Activated naive CD8-positive, alpha-beta T cell treated with anti-CD3 and anti-CD28 coated beads, Interleukin-2, amount 50 U/mL, for 16 hours (primary cell): Measurements from ENCODE around the gene ANKS4B.
"Not testable (repeated sequence)": the region's sequence is repeated elsewhere in the genome, so short reads cannot be mapped to it uniquely, and the experiment has no call there.

ENCODE experiments used
- DNase-seq: peaks from one replicate; pipeline ENCODE4 v3.0.0-alpha.2; 2020; ENCODE audit warnings: low read depth, low spot score

ANKS4B gene

DNA sequence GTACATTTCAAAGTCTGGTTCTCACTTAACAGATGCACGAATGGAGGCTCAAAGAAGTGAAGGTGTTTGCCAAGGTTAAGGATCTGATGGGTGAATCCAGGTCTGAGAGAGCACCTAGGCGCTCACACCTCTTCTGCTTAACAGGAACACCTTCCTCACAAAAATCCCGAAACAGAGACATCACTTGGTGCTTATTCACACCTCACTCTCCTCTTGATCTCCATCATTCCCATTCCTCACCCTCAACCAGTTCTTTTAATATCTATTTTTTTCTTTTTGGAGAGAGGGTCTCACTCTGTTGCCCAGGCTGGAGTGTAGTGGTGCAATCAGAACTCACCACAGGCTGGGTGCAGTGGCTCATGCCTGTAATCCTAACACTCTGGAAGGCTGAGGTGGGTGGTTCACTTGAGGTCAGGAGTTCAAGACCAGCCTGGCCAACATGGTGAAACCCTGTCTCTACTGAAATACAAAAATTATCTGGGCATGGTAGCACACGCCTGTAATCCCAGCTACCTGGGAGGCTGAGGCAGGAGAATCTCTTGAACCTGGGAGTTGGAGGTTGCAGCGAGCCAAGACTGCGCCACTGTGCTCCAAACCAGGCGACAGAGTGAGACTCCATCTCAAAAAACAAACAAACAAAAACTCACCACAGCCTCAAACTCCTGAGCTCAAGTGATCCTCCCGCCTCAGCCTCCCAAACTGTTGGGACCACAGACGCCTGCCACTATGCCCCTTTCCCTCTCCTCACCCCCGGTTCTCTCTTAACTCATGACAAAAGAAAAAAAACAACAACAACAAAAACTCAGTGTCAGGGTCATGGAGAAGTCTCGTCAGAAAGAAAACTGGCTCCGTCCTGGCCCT lies 29.5 kb downstream of the ANKS4B start:
- no peak for DNase-seq

DNA sequence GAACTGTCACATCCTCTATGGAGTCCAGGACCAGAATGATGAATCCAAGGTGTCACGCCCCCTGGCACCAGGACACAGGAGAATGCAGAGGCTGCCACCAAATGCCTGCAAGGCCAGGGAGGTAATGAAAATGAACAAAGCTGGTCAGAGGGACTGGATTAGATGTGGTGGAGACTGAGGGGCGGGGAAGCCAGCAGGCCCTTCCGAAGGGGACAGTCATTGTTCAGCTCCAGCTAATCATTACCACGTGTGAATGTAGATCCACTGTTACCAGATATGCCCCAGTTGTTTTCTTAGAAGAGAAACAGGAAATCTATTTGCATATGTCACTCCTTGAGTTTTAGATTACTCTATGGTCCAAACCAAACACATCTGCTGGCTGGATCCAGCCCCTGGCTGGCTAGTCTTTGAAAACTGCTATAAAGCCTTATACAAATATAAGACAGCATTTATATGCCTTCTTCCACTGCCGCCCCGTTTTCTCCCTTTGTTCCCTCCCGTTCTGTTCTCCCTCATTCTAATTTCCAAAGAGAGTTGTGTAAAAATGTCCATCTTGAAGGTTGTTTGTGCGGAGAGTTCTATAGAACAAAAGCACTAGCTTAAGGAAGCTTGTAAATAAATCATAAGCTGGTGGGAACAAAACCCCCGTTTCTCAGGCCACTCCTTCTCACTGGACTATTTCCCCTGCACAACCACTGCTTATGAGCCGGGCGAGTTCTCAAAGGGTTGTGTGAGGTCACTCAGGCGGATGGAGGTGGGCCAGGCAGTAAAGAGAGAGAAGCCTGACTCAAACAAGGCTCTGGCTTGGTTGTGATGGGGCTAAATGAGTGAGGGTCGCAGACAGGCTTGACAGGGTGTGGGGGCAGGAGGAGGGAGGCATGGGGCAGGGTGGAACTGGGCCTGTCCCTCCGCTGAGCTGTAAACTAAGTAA lies 30.4 kb downstream of the ANKS4B start:
- DNase-seq = no peak

DNA sequence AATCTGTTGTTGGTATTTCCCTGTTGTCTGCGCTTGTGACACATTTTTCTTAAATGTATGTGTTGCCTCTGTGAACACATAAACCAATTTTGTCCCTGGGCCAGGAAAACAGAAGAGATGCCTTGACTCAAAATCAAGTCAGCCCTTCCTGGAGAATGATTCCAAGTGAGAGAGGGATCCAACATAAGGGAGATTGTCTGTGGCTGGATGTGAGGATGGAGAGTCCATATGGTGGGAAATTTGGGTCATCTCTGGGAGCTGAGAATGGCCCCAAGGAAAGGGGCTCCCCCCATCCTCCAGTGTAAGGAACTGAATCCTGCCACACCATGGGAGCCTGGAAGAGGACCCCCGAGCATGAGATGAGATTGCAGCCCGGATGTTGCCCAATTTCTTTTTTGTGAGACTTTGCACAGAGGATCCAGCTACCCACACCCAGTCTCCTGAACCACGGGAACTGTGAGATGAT lies 31.1 kb downstream of the ANKS4B start:
- DNase-seq = no peak

DNA sequence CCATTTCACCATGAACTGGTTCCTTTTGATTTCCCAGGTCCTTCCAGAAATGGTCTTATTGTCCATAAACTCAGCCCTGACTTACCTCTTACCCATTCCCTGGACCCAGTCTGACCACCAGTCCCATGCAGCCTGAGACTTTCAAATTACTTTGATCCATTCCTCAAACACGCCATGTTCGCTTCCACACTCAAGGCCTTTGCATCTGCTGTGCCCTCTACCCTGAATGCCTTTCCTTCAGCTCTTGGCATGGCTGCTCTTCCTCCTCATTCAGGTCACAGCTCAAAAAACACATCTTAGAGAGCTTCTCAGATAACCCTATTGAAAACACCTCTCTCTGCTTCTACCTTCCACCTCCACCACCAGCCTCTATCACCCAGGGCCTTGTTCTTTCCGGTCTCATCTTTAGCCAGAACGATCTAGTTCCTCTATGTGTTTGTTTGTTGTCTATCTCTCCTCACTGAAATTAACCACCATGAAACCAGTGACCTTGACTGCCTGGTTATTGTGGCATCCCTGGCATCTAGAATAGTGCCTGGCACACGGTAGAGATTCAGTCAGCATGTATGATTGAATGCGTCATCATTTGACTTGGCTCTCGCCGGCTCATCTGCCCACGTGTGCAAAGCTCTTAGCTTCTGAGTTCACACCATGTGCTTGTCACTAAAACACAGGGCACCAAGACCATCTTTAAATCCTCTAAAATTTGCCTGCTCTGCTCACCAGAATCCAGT lies 31.8 kb downstream of the ANKS4B start:
- DNase-seq = no peak

DNA sequence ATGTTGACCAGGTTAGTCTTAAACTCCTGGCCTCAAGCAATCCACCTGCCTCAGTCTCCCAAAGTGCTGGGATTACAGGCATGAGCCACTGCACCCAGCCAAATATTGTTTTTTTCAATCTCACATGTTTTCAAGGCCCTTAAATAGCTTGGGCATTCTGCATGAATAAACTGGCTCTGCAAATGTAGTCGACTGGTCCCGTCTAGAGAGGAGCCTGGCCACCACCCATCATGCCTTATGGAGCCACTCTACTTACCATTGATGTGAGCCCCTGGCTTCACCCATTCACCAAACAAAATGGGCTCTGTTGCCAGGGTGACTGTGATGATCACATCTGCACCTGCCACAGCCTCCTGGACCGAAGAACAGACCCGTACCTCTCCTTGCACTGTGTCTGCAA lies 33.8 kb downstream of the ANKS4B start:
- no peak for DNase-seq

DNA sequence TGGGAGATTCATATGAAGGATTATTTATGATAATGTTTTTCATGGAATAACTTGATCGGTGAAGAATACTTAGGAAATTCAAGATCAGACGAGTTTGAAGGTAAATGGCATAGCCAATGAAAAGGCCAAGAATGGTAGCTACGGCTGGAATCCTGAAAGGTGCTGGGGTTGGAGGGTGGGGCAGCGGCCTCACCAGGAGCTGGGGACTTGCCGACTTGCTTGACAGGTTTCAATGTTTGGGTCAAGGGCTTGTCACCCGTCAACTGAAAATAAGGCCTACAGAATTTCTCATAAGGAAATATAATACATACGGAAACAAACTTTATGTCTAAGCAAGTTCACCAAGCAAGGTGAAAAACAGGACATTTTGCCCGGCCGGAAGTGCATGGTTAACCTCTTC lies 34.7 kb downstream of the ANKS4B start:
- no peak for DNase-seq

DNA sequence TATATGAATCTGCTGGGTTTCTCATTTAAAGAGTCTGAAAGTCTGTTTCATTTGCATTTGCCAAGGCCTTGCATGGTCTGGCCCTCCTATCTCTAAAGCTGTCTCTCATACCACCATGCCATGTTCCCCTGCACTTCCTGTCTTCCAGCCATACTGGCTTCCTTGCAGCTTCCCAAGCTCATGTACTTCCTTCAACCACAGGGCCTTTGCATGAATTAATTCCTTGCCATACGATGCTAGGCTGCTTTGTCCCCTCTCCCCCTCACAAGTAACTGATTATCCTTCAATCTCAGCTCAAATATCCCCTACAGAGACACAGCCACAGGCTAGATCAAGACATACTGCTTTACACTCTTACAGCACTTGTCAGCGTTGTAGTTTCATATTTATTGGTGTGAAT lies 38.8 kb downstream of the ANKS4B start:
- no peak for DNase-seq

DNA sequence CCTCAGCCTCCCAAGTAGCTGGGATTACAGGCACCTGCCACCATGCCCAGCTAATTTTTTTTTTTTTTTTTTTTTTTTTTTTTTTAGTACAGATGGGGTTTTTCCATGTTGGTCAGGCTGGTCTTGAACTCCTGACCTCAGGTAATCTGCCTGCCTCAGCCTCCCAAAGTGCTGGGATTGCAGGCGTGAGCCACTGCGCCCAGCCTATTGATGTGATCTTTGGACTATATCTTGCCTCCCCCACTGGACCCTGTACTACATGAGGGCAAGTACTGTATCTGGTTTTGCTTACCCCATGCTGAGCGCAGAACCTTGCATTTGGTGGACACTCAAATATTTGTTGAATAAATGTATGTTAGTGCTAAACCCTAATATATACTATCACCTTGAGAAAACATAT lies 39.3 kb downstream of the ANKS4B start:
- not testable (repeated sequence) for DNase-seq

DNA sequence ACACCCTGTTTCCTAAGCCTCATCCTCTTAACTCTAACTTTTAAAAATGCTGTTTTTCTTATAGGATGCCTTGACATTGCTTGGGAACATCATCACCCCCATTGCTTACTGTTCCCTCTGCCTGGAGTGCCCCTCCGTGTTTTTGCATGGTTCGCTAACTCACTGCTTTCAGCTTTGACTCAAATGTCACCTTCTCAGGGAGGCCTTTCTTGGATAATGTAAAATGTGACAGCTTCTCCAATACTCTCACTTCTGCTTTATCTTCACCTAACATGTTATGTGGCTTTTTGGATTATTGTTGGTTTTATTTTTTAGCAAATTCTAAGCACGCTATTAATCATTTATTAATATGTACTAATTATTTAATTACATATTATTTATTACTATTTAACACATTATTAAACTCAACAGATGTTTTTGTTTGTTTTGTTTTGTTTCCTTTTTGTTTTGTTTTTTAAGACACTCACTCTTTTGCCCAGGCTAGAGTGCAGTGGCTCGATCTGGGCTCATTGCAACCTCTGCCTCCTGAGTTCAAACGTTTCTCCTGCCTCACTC lies 40.8 kb downstream of the ANKS4B start:
- DNase-seq = no peak

DNA sequence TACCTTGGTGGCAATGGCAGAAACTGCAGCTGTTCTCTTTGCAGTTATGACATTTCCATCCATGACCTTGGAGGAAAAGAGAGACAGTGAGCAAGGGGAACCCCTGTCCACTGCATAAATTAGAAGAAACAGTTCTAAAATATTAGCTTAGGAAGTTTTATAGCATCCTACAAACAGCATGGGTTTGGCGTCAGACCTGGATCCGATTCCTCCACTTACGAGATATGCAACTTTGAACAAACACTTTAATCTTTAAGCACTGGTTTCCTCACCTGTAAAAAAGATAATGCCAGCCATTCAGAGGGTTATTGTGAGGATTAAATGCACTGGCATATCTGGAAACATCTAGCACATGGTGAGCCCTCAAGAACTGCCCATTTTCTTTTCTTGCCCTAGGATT lies 42.0 kb downstream of the ANKS4B start:
- no peak for DNase-seq

DNA sequence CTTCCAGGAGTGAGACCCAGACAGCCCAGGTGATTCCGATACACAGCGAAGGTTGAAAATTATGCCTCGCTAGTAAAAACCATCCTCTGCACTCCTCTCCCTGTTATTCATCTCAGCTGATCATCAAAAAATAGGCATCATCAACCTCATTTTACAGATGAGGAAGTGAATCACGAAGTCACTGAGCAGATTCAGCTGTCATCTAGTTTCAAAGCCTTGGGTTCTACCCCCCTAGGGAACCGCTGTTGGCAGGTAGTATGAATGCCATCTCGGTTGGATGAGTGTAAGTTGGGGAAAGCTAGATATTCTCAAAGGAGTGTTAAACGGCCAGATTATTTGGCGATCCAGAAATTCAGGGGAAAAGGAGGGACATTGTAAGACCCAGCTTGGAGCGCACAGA lies 42.6 kb downstream of the ANKS4B start:
- no peak for DNase-seq

DNA sequence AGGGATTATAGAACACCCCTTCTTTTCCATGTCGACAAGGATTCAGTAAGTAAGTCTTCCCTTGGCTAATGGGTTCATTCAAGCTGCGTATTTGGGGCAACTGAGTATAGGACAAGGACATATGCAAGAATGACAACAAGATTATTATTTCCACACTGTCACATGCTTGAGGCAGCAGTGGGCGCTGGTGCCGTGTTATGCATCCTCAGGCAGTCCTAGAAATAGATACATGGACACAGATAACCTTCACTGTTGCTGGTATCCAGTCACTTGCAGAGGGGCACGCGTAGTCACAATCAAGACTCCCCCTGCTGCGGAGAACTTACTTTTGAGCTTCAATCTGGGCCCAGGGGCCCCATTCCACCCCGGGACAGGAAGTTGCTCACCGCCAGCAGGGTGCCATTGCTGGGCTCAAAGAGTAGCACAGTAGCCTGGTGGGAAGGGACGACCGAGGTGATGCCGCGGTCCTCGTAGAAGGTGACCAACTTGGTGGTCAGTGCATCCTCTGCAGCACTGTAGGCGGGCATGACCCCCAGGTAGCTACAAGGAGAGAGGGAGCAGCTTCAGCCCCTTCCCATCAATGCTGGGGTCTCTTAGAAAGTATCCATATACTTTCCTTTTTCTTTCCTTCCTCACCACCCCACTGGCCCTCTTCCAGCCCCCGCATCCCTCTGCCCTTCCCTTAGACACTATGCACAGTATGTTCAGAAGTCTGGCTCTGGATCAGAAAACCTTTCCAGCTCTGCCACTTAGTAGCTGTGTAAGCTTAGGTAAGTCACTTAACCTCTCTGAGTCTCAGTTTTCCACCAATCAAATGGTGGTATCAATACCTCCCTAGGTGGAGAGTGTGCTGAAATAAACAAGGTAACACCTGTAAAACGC lies 43.8 kb downstream of the ANKS4B start:
- DNase-seq = no peak

DNA sequence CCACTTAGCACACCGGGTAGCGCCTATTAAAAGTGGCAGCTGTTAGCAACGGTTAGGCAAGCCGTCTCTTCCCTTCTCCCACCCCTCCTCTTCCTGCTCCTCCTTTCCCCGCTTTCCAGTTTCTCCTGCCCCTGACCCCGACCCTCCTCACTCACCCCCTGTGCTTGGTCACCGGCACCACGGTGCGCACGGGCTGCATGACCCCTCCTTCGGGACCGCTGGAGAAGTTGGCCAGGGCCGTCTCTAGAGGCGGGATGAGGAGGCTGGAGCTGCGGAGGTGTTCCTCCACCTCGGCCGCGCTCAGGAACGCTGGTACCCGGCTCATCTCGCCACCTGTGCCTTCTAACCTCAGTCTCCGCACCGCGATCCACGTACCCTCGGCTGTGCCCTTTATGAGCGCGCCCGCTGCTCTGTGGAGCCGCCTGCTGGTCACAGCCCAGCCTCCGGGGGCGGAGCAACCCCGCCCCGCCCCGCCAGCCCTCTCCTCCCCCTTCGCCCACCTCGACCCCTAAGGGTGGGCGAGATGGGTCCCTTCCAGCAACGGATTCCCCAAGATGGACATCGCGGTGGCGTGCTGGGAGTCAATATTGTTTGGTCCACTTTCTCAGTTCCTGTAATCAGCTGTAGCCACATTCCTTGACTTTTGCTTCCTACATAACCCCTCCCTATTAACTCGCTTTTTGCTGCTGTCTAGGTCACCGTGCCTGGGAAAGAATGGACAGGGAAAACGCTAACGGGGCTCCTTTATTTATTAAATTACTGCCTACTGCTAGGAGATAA lies 44.6 kb downstream of the ANKS4B start, which contains the start of gene CRYM:
Gene CRYM, minus strand, starts transcription at position 364 of the 780 bp plus-strand sequence. Its CDS starts 39 bp downstream, at position 325.
- DNase-seq = no peak

DNA sequence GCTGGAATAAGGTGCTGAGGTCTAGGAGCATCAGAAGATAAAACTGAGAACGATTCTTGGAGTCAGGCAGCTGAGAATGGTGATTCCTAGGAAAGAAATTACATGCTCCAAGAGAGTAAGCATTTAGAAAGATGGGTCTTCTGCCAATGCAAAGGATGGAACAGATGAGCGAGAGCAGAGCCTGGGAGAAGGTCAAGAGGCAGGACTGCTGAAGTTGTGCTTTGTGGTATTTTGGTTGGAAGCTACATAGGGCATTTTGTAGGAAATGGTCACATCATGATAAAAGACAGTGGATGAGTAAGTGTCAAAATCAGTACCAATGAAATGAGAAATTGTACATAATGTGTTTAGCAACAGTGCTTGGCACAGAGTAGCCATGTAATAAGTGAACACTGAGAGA lies 46.0 kb downstream of the ANKS4B start:
- no peak for DNase-seq

DNA sequence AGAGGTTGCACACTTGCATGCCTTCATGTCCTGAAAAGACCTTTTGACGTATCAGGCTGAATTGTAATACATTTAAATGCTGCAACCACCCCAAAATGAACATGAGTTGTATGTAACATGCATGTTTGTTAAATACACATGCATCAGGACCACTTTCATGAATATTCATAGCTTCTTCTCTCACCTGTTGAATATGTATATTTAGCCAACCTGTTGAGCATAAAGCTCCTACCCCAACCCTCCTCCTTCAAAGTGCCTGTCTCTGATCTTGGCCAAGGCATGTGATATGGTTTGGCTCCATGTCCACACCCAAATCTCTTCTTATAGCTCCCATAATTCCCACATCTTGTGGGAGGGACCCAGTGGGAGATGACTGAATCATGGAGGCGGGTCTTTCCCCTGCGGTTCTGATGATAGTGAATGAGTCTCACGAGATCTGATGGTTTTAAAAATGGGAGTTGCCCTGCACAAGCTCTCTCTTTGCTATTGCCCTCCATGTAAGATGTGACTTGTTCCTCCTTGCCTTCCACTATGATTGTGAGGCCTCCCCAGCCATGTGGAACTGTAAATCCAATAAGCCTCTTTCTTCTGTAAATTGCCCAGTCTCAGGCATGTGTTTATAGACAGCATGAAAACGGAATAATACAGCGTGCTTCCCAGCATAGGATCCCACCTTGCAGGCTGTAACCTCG lies 48.3 kb downstream of the ANKS4B start:
- no peak for DNase-seq

DNA sequence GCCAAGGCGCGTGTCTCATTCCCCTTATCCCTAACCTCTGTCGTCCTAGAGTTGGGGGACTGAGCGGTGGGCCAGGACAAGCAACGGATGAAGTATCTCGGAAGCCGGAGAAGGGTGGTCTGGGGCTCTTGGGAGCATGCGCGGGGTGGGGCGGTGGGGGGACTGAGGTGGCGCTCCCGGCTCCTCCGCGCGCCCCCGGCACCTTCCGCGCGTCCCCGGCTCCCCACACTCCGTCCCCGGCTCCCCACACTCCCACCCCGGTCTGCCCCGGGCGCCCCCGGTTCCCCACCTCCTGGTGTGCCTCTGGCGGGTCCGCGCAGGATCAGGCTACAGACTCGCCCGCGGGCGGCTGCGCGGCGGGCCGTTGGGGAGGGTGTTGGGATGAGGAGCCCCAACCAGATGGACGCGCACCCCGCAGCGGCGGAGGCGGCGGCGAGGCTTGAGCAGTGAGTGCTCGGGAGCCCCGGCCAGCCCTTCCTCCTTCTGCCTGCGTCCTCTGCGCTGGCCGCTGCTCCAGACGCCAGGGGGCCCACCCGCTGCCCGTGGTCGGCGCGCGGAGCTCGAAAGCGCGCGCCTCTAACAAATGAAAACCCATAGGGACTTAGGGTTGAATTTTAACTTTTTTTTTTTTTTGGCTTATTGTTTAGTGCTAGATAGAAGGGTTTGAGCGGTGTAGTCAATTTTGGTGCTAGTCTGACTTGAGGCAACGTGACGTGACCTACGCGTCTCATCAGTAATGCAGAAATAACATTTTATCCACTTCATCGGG lies 50.2 kb downstream of the ANKS4B start:
- no peak for DNase-seq

DNA sequence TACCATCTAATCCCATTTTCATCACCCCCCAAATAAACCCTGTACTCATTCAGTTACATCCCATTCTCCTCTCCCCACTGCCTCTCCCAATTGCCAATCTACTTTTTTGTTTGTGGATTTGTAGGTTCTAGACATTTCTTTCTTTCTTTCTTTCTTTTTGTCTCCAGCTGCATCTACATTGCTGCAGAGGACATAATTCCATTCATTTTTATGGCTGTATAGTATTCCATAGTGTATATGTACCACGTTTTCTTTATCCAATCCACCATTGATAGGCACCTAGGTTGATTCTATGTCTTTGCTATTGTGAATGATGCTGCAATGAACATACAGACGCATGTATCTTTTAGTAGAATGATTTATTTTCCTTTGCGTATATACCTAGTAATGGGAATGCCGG lies 50.9 kb downstream of the ANKS4B start:
- DNase-seq = no peak

DNA sequence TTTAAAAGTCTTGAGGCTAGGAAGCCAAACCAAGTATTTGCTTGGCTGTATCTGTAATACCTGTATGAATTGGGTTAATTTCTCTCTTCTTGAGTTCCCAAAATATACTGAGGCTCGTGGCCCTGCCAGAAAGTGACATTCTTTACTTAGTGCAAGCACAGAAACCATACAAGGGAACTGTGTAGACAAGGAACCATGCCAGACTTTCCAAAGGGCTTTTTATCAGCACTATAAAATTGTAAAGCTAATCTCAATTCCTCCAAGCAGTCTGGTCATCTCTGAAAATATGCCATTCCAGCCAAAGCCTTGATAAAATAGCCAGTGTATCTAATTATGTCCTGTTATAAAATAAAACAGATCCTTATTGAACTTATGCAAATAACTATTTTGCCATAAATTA lies 51.8 kb downstream of the ANKS4B start:
- DNase-seq = no peak
